B cell (primary cell): Measurements from ENCODE around the gene MAD1L1. TPM values are rescaled to one million over a fixed set of nuclear protein-coding genes. Genes with fewer than 3 reads are reported as not detected.

ENCODE experiments used
- ATAC-seq: fragments of 200-7000 bp; cut with Tn5 transposase; one replicate; pipeline ENCODE4 v1.10.0; 2021; ENCODE audit warnings: low read depth, mild to moderate bottlenecking, moderate number of reproducible peaks, moderate library complexity
- CTCF ChIA-PET: fragments of 350-600 bp; sonication (Branson Sonifier 250); formaldehyde crosslinking; loops from one replicate; lab custom pipeline; 2021; ENCODE audit warnings: antibody characterized with exemption, inconsistent platforms; lab: Charles Lee
- POLR2A ChIA-PET: fragments of 350-600 bp; sonication (Branson Sonifier 250); formaldehyde crosslinking; loops from one replicate; lab custom pipeline; 2021; ENCODE audit warnings: antibody characterized with exemption; lab: Charles Lee
- DNase-seq: peaks from one replicate; pipeline ENCODE4 v3.0.0; 2013
- H2AFZ ChIP-seq: 2 replicates; pipeline ENCODE4 v1.6.1; 2012; ENCODE audit warnings: mild to moderate bottlenecking, low read depth, low read length; ENCODE audit not compliant: insufficient read depth, poor library complexity, severe bottlenecking
- H3K27ac ChIP-seq, 2 donors: 1 replicate in 1 of 2; 2 replicates in 1 of 2; pipeline ENCODE4 v1.5.1; 2012 to 2013; ENCODE audit warnings: low read length in 2 of 2, mild to moderate bottlenecking in 2 of 2, moderate library complexity in 1 of 2
- H3K27me3 ChIP-seq, 4 experiments: fragments of 200-600 bp in 1 of 4; sonication (generic) in 1 of 4; replicated peaks in 1 of 4; 1 replicate in 2 of 4; 2 replicates in 2 of 4; pipeline versions ENCODE4 v1.6.1 to v1.7.0; 2013 to 2016; ENCODE audit warnings: low read length in 3 of 4, mild to moderate bottlenecking in 2 of 4, mixed read lengths in 1 of 4, moderate library complexity in 1 of 4; ENCODE audit not compliant: insufficient read depth in 4 of 4, control insufficient read depth in 3 of 4; ENCODE audit errors: control extremely low read depth in 1 of 4
- H3K36me3 ChIP-seq, 2 experiments: replicated peaks in 1 of 2; 1 replicate in 1 of 2; 2 replicates in 1 of 2; pipeline versions ENCODE4 v1.6.1 to v1.7.1; 2013; ENCODE audit warnings: low read length in 1 of 2; ENCODE audit not compliant: insufficient read depth in 2 of 2, control insufficient read depth in 1 of 2; ENCODE audit errors: control extremely low read depth in 1 of 2, extremely low read depth in 1 of 2
- H3K4me1 ChIP-seq, 2 donors: fragments of 200-600 bp in 1 of 2; sonication (generic) in 1 of 2; 1 replicate in 1 of 2; 2 replicates in 1 of 2; pipeline versions ENCODE4 v1.5.1 to v1.6.1; 2013 to 2017; ENCODE audit warnings: low read length in 2 of 2; ENCODE audit not compliant: control insufficient read depth in 2 of 2, insufficient read depth in 2 of 2
- H3K4me2 ChIP-seq: replicated peaks from 2 replicates; pipeline ENCODE3; 2012; ENCODE audit warnings: mild to moderate bottlenecking, low read depth, low read length; ENCODE audit not compliant: poor library complexity, severe bottlenecking
- H3K4me3 ChIP-seq, 5 experiments: fragments of 200-600 bp in 1 of 5; sonication (generic) in 1 of 5; 1 replicate in 3 of 5; 2 replicates in 2 of 5; pipeline versions ENCODE4 v1.5.1 to v1.7.0; 2011 to 2016; ENCODE audit warnings: low read length in 4 of 5, mild to moderate bottlenecking in 4 of 5, low read depth in 2 of 5, control low read depth in 1 of 5, moderate library complexity in 1 of 5; ENCODE audit not compliant: insufficient read depth in 1 of 5; ENCODE audit errors: control extremely low read depth in 1 of 5, extremely low read depth in 1 of 5
- H3K79me2 ChIP-seq: fragments of 200-600 bp; sonication (generic); one replicate; pipeline ENCODE4 v1.6.0; 2016; ENCODE audit warnings: low read length; ENCODE audit not compliant: control insufficient read depth, insufficient read depth
- H3K9ac ChIP-seq: fragments of 200-600 bp; sonication (generic); 2 replicates; pipeline ENCODE4 v1.6.1; 2017; ENCODE audit warnings: mild to moderate bottlenecking, low read length, moderate library complexity
- H3K9me3 ChIP-seq, 3 donors: one replicate each; pipeline versions ENCODE4 v1.6.1 to v1.7.1; 2013; ENCODE audit warnings: low read length in 2 of 3; ENCODE audit not compliant: control insufficient read depth in 2 of 3, insufficient read depth in 1 of 3; ENCODE audit errors: control extremely low read depth in 1 of 3
- H4K20me1 ChIP-seq: 2 replicates; pipeline ENCODE4 v1.6.0; 2012; ENCODE audit warnings: mild to moderate bottlenecking, low read length; ENCODE audit not compliant: insufficient read depth, control insufficient read depth, poor library complexity, severe bottlenecking
- H3K27ac Mint-ChIP-seq: one replicate; pipeline ENCODE4 v1.8.0; 2021; ENCODE audit warnings: mixed read lengths
- H3K27me3 Mint-ChIP-seq: one replicate; pipeline ENCODE4 v1.8.0; 2021; ENCODE audit warnings: mixed read lengths
- H3K4me1 Mint-ChIP-seq: one replicate; pipeline ENCODE4 v1.8.0; 2021; ENCODE audit warnings: mixed read lengths
- H3K4me3 Mint-ChIP-seq: one replicate; pipeline ENCODE4 v1.8.0; 2021; ENCODE audit warnings: mixed read lengths
- H3K9me3 Mint-ChIP-seq: one replicate; pipeline ENCODE4 v1.8.0; 2022; ENCODE audit warnings: mixed read lengths; ENCODE audit not compliant: insufficient read depth
- EZH2 ChIP-seq: IDR thresholded peaks from 2 replicates; pipeline ENCODE4 v1.6.1; 2012; ENCODE audit warnings: borderline replicate concordance, low read depth, mild to moderate bottlenecking, moderate library complexity, low read length; ENCODE audit not compliant: insufficient read depth, poor library complexity, severe bottlenecking
- WGBS: methylation state at CpG from one replicate; pipeline ENCODE4 v1.1.5; 2013; ENCODE audit warnings: missing lambda C conversion rate; ENCODE audit not compliant: insufficient coverage; 5-methylcytosine and 5-hydroxymethylcytosine counted together
- intact Hi-C: fragments of 100-400 bp; cut with micrococcal nuclease; formaldehyde crosslinking; loops from one replicate; pipeline ENCODE4 v1.10.0; 2022
- polyA plus RNA-seq: library from polyadenylated mRNA; depleted of rRNA; stranded (reverse); fragments of >200 nt; gene quantifications from 2 replicates; pipeline ENCODE4 v1.2.3, GENCODE V29; 2012
- total RNA-seq, 2 donors: library from RNA; stranded (reverse); fragments of 120-200 nt in 1 of 2; gene quantifications; 1 replicate in 1 of 2; 2 replicates in 1 of 2; pipeline versions ENCODE4 v1.2.3 to v1.2.4, GENCODE V29; 2013 to 2022
- TF ChIP-seq, protein P1 (sequence below): fragments of 200-600 bp; IDR thresholded peaks from one replicate; pipeline ENCODE4 v1.8.0; 2022; ENCODE audit warnings: antibody characterized with exemption, mild to moderate bottlenecking

MAD1L1 gene
- total and polyA plus RNA-seq, 2 donors (not counting 1 experiment from before 2014, with no cell fraction given): 86.7 to 110 TPM

- no peak overlapping the region for H3K4me3 Mint-ChIP-seq
- ChIA-PET CTCF (no interaction called here), POLR2A (interaction anchor here (0.7 kb wide), 2 partner anchors 20 to 1330 kb away, joined by 7 to 8 read pairs; no protein-coding TSS in a partner anchor)
- Histone ChIP-seq H3K4me2 (no peak overlapping the region), H3K9me3 (peaks cover 0 to 9% (median 3%) of the 10 kb centered on the region in 3 donors), H3K4me1 (peaks cover 0 to 5% of the 10 kb centered on the region in 2 donors), H3K4me3 (no peak overlapping the region), H3K79me2 (peaks cover 58% of the 10 kb centered on the region), H3K27ac (no peak overlapping the region), H3K27me3 (no peaks in the 10 kb centered on the region), H2AFZ (no peak overlapping the region), H4K20me1 (peaks cover 18% of the 10 kb centered on the region), H3K9ac (no peak overlapping the region), H3K36me3 (peaks cover 0 to 6% of the 10 kb centered on the region in 2 experiments)
- ATAC-seq: no peak
- no peak for TF ChIP-seq EZH2
- TF ChIP-seq, protein P1, sequence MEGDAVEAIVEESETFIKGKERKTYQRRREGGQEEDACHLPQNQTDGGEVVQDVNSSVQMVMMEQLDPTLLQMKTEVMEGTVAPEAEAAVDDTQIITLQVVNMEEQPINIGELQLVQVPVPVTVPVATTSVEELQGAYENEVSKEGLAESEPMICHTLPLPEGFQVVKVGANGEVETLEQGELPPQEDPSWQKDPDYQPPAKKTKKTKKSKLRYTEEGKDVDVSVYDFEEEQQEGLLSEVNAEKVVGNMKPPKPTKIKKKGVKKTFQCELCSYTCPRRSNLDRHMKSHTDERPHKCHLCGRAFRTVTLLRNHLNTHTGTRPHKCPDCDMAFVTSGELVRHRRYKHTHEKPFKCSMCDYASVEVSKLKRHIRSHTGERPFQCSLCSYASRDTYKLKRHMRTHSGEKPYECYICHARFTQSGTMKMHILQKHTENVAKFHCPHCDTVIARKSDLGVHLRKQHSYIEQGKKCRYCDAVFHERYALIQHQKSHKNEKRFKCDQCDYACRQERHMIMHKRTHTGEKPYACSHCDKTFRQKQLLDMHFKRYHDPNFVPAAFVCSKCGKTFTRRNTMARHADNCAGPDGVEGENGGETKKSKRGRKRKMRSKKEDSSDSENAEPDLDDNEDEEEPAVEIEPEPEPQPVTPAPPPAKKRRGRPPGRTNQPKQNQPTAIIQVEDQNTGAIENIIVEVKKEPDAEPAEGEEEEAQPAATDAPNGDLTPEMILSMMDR: no peak
- H3K27me3 Mint-ChIP-seq: no peaks in the 10 kb centered on the region
- H3K4me1 Mint-ChIP-seq: peaks cover 9% of the 10 kb centered on the region
- peaks cover 2% of the 10 kb centered on the region for H3K9me3 Mint-ChIP-seq
- no peak for DNase-seq
- intact Hi-C loops: no loop called here
- H3K27ac Mint-ChIP-seq: no peak overlapping the region
- WGBS: 67% methylated on average over 11 of the region's 11 CpGs
Observed at GRCh38 chr7:2055956-2056355, 176.8 kb downstream of the MAD1L1 start.

GRCh38 chr7:2054927-2055326, 177.8 kb downstream of the MAD1L1 start:
- H3K27ac ChIP-seq: no peak overlapping the region
- Mint-ChIP-seq H3K27me3 (no peaks in the 10 kb centered on the region), H3K4me1 (peaks cover 7% of the 10 kb centered on the region), H3K4me3 (no peak overlapping the region), H3K9me3 (peaks cover 2% of the 10 kb centered on the region), H3K27ac (no peak overlapping the region)
- POLR2A ChIA-PET: no interaction called here
- H3K27me3 ChIP-seq: no peaks in the 10 kb centered on the region
- peaks cover 26% of the 10 kb centered on the region for H4K20me1 ChIP-seq
- H3K4me1 ChIP-seq: peaks cover 0 to 13% of the 10 kb centered on the region in 2 donors
- TF ChIP-seq EZH2: no peak
- TF ChIP-seq, protein P1: no peak
- DNase-seq: no peak
- peaks cover 0 to 8% of the 10 kb centered on the region in 2 experiments for H3K36me3 ChIP-seq
- H3K4me3 ChIP-seq: no peak overlapping the region
- no peak overlapping the region for H3K4me2 ChIP-seq
- over 99% methylated on average over 17 of the region's 17 CpGs for WGBS
- intact Hi-C loops: no loop called here
- no peak overlapping the region for H3K9ac ChIP-seq
- ATAC-seq: no peak
- peaks cover 67% of the 10 kb centered on the region for H3K79me2 ChIP-seq
- no peak overlapping the region for H2AFZ ChIP-seq
- H3K9me3 ChIP-seq: peaks cover 0 to 3% (median 2%) of the 10 kb centered on the region in 3 donors
- CTCF ChIA-PET: interaction anchor here (0.7 kb wide), 1 partner anchor 247 kb away, joined by 3 read pairs; no protein-coding TSS in a partner anchor
